Type B pancreatic cell (in vitro differentiated cells): Measurements from ENCODE around the gene PRKN. TPM values are rescaled to one million over a fixed set of nuclear protein-coding genes. Genes with fewer than 3 reads are reported as not detected.

Experiments used
- DNase-seq: peaks from one replicate; pipeline ENCODE4 v3.0.0; 2021; ENCODE audit warnings: mixed read lengths; ENCODE audit not compliant: unreplicated experiment; ENCODE audit errors: extremely low spot score
- H3K27ac Mint-ChIP-seq: 2 replicates; pipeline ENCODE4 v1.8.0; 2021; ENCODE audit warnings: mild to moderate bottlenecking, mixed read lengths
- H3K27me3 Mint-ChIP-seq: 2 replicates; pipeline ENCODE4 v1.8.0; 2021; ENCODE audit warnings: mixed read lengths
- H3K36me3 Mint-ChIP-seq: 2 replicates; pipeline ENCODE4 v1.8.0; 2021; ENCODE audit warnings: mixed read lengths
- H3K4me1 Mint-ChIP-seq: one replicate; pipeline ENCODE4 v1.8.0; 2021; ENCODE audit warnings: mixed read lengths; ENCODE audit not compliant: unreplicated experiment
- H3K4me3 Mint-ChIP-seq: 2 replicates; pipeline ENCODE4 v1.8.0; 2021; ENCODE audit warnings: mild to moderate bottlenecking, mixed read lengths
- H3K9me3 Mint-ChIP-seq: 2 replicates; pipeline ENCODE4 v1.8.0; 2021; ENCODE audit warnings: mixed read lengths
- CTCF ChIP-seq: fragments of 200-600 bp; sonication (generic); conservative IDR thresholded peaks from 2 replicates; pipeline ENCODE4 v1.5.0; 2021; ENCODE audit warnings: antibody characterized with exemption, mild to moderate bottlenecking
- total RNA-seq: library from RNA; stranded (reverse); gene quantifications from 2 replicates; pipeline ENCODE4 v1.2.1, GENCODE V29; 2021; ENCODE audit warnings: low replicate concordance

The PRKN gene
- total RNA-seq, 1 donor from 2014 or later = 6.2 TPM

GRCh38 chr6:161903584-161904212, 823.9 kb downstream of the PRKN start:
- DNase-seq = no peak
- TF ChIP-seq CTCF = no peak
- no peaks in the 10 kb centered on the region for H3K27me3 Mint-ChIP-seq
- H3K4me1 Mint-ChIP-seq = no peaks in the 10 kb centered on the region
- no peak overlapping the region for H3K27ac Mint-ChIP-seq
- no peak overlapping the region for H3K4me3 Mint-ChIP-seq
- H3K36me3 Mint-ChIP-seq = no peaks in the 10 kb centered on the region
- no peaks in the 10 kb centered on the region for H3K9me3 Mint-ChIP-seq

DNA sequence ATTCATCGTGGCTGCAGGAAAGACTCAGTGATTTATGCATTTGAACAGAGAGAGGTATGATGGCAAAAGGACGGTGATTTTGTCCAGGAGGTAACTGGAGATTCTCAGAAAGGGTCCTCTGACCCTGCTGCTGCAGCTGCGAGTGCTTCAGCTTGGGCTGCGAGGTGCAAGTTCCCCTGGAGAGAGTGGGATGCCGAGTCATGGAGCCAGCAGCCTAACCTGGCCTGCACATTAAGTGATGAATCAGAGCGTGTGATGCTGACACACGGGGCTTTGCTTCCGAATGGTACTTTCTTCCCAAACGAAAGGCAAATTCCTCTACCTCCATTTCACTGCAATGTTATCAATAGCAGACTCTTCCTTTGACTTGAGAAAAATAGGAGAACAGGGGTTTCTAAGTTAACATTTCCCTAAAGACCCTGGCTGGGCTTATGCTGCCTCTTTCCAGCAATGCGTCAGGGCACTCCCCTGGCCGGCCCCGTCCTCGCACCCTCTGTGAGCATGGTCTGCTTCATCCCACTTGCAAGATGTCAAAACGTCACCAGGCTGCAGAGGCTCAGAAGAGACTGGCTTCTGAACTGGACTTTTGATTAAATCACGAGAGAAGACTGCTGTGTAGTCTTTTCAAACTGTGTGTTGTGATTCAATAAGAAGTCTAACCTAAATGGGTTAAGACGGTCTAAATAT, 825.7 kb downstream of the PRKN start:
- Mint-ChIP-seq H3K27ac (no peak overlapping the region), H3K27me3 (no peaks in the 10 kb centered on the region), H3K36me3 (no peaks in the 10 kb centered on the region), H3K4me1 (no peaks in the 10 kb centered on the region), H3K9me3 (no peaks in the 10 kb centered on the region), H3K4me3 (no peak overlapping the region)
- TF ChIP-seq CTCF = no peak
- no peak for DNase-seq

DNA sequence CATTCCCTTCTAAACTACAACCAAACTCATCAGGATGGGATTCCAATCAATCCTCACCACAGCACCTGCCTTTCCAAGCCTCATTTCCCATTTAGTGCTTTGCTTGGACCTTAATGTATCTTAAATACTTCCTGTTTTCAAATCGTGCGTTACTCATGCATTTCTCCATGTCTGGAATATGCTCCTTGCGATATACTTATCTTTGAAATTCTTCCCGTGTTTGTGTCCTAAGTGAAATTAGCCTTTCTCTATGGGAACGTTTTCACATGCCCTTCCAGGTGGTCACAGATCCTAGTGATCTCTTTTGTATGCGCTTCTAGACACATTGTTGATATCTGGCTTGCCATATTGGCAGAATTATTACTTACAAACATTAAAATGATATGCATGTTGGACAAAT, 833.1 kb downstream of the PRKN start:
- Mint-ChIP-seq H3K27ac (no peak overlapping the region), H3K36me3 (no peaks in the 10 kb centered on the region), H3K9me3 (no peaks in the 10 kb centered on the region), H3K27me3 (peaks cover 12% of the 10 kb centered on the region), H3K4me1 (peaks cover 15% of the 10 kb centered on the region), H3K4me3 (no peak overlapping the region)
- DNase-seq = no peak
- TF ChIP-seq CTCF = no peak

GRCh38 chr6:161891542-161891941, 836.0 kb downstream of the PRKN start:
- Mint-ChIP-seq H3K4me1 (peaks cover 15% of the 10 kb centered on the region), H3K36me3 (no peaks in the 10 kb centered on the region), H3K4me3 (no peak overlapping the region), H3K27ac (no peak overlapping the region), H3K9me3 (no peaks in the 10 kb centered on the region), H3K27me3 (peaks cover 12% of the 10 kb centered on the region)
- TF ChIP-seq CTCF = no peak
- DNase-seq = no peak

GRCh38 chr6:161890832-161891297, 836.7 kb downstream of the PRKN start:
- H3K4me1 Mint-ChIP-seq = peaks cover 15% of the 10 kb centered on the region
- no peaks in the 10 kb centered on the region for H3K9me3 Mint-ChIP-seq
- no peak for TF ChIP-seq CTCF
- no peak overlapping the region for H3K4me3 Mint-ChIP-seq
- DNase-seq = no peak
- H3K36me3 Mint-ChIP-seq = no peaks in the 10 kb centered on the region
- no peak overlapping the region for H3K27ac Mint-ChIP-seq
- peaks cover 12% of the 10 kb centered on the region for H3K27me3 Mint-ChIP-seq
